Fibroblast of villous mesenchyme (primary cell): ENCODE data around the gene FBXO11. TPM values are rescaled to one million over a fixed set of nuclear protein-coding genes. Genes with fewer than 3 reads are reported as not detected.

Experiments
- DNase-seq: peaks from one replicate; pipeline ENCODE4 v3.0.0-alpha.2; 2010; ENCODE audit warnings: low read depth
- H3K4me3 ChIP-seq: 2 replicates; pipeline ENCODE4 v1.5.1; 2011; ENCODE audit warnings: low read depth, mild to moderate bottlenecking, low read length
- CTCF ChIP-seq: IDR thresholded peaks from 2 replicates; pipeline ENCODE4 v1.5.1; 2012; ENCODE audit warnings: low read depth, mild to moderate bottlenecking, low read length; ENCODE audit not compliant: insufficient read depth
- total RNA-seq: library from RNA; depleted of rRNA; stranded (reverse); fragments of >200 nt; gene quantifications from 2 replicates; pipeline ENCODE4 v1.2.3, GENCODE V29; 2012

Gene FBXO11
- total RNA-seq, 1 donor = 48.8 TPM

GRCh38 chr2:47774567-47774966, 131.7 kb downstream of the FBXO11 start:
- DNase-seq = no peak
- no peak for TF ChIP-seq CTCF
- no peak overlapping the region for H3K4me3 ChIP-seq

GRCh38 chr2:47772343-47772742, 134.0 kb downstream of the FBXO11 start:
- no peak for DNase-seq
- TF ChIP-seq CTCF = no peak
- no peak overlapping the region for H3K4me3 ChIP-seq

- H3K4me3 ChIP-seq = no peak overlapping the region
- DNase-seq = peak; percentile 82
- TF ChIP-seq CTCF = no peak
These were observed 135.1 kb downstream of the FBXO11 start for GRCh38 chr2:47771211-47771610.

GRCh38 chr2:47769318-47769717, 137.0 kb downstream of the FBXO11 start:
- no peak for TF ChIP-seq CTCF
- no peak overlapping the region for H3K4me3 ChIP-seq
- DNase-seq = no peak

- DNase-seq = peak; percentile 53
- TF ChIP-seq CTCF = peak; percentile 98
- H3K4me3 ChIP-seq = no peak overlapping the region
These were observed 138.3 kb downstream of the FBXO11 start for GRCh38 chr2:47767880-47768609.

GRCh38 chr2:47767497-47767844, 138.8 kb downstream of the FBXO11 start:
- no peak overlapping the region for H3K4me3 ChIP-seq
- DNase-seq = no peak
- TF ChIP-seq CTCF = no peak

GRCh38 chr2:47751856-47752414, 154.4 kb downstream of the FBXO11 start:
- DNase-seq = peak; percentile 36
- no peak overlapping the region for H3K4me3 ChIP-seq
- TF ChIP-seq CTCF = no peak
